ENCODE data around the gene RDH11.
"Not testable (repeated sequence)": the region's sequence is repeated elsewhere in the genome, so short reads cannot be mapped to it uniquely, and the experiment has no call there.

Gene RDH11

DNA sequence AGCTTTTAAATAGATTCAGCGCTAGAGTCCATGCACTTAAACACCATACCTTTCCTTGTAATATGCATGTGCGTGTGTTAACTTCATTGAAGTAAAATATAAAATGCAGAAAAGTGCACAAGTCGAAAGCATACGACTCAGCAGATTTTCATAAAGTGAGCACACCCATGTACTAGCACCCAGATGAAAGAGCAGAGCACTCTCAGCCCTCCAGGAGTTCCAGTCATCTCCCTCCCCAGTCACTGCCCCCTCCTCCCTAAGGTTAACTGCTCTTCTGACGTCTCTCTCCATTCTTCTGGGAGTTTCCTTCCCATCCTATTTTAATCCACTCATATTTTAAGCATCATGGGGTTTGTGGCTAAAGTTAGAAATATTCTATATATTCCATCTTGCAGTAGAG is 26.3 kb upstream of the RDH11 start:
- DNase-seq (ENCODE audit: low read depth in 1 of 2, low spot score in 1 of 2), result no peak
- in situ Hi-C loops (cut with HindIII; ENCODE audit: low pct_unique_long_range_greater_than_20kb, low sequenced_read_pairs), result no loop called here
- no peak for TF ChIP-seq JUND (IDR thresholded peaks at IDR 0.05; ENCODE audit: low read depth)

DNA sequence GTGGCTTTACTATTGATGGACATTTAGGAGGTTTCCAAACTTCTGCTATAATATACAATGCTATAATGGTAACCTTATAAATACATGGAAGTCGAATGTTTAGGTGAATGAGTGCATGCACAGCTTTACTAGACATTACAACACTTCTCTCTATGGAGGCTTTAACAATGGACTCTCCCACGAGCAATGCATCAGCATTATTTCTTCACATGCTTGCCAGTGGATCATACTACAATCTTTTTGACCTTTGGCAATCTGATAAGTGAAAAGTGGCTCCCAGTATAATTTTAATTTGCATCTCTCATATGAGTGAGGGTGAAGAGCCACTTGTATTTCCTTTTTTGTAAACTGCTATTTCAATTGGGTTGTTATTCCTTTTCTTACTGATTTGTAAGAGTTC is 24.3 kb upstream of the RDH11 start:
- no peak for TF ChIP-seq JUND (IDR thresholded peaks at IDR 0.05; ENCODE audit: low read depth)
- in situ Hi-C loops (cut with HindIII; ENCODE audit: low pct_unique_long_range_greater_than_20kb, low sequenced_read_pairs), result no loop called here
- DNase-seq (ENCODE audit: low read depth in 1 of 2, low spot score in 1 of 2), result no peak

DNA sequence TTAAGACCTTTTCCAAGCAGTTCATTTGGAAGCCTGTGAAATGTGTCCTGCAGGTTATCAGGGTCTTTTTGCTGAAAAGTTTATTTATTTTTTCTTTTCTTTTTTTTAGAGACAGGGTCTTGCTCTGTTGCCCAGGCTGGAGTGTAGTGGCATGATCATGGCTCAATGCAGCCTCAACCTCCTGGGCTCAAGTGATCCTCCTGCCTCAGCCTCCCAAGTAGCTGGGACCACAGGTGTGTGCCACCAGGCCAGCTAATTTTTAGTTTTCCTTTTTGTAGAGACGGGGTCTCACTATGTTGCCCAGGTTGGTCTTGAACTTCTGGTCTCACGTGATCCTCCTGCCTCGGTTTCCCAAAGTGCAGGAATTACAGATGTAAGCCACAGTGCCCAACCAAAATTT is 23.8 kb upstream of the RDH11 start:
- DNase-seq (ENCODE audit: low read depth in 1 of 2, low spot score in 1 of 2); in situ Hi-C loops (cut with HindIII; ENCODE audit: low pct_unique_long_range_greater_than_20kb, low sequenced_read_pairs): not testable (repeated sequence)

DNA sequence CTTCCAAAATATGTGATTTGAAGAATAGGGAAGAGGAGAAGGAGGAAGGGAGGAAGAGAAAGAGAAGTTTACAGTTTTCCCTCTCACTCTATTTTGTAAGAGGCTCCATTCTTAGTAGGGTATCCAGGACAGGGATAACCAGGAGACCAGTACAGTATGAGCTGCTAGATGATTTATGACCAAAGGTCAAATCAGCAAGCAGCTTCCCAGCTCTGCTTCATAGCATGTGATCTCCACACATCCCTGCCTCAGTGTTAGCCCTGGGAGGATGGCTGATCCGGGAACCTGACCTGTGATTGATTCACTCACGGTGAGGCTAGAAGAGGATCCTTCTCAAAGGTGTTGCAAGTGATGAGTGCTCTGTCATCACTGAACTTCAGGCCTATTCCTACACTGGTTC is 22.7 kb upstream of the RDH11 start:
- TF ChIP-seq JUND (IDR thresholded peaks at IDR 0.05; ENCODE audit: low read depth), result no peak
- no peak for DNase-seq (ENCODE audit: low read depth in 1 of 2, low spot score in 1 of 2)
- in situ Hi-C loops (cut with HindIII; ENCODE audit: low pct_unique_long_range_greater_than_20kb, low sequenced_read_pairs), result no loop called here

DNA sequence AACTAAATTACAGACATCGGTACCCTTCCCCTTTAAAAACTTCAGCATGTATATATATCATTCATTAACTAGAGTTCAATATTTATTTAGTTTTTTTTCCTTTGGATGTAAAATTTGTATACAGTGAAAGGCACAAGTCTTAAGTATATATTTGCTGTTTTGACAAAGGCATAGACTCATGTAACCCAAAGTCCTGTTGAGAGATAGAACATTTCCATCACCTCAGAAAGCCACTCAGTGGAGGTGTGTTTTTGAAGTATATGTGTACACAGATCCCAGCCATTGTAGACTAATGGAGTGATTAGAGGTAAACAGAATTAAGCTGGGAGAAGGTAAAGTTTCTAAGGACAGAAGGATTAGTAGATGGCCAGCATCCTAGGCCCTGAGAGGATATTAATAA is 21.5 kb upstream of the RDH11 start:
- no peak for DNase-seq (ENCODE audit: low read depth in 1 of 2, low spot score in 1 of 2)
- TF ChIP-seq JUND (IDR thresholded peaks at IDR 0.05; ENCODE audit: low read depth), result no peak
- in situ Hi-C loops (cut with HindIII; ENCODE audit: low pct_unique_long_range_greater_than_20kb, low sequenced_read_pairs), result no loop called here

DNA sequence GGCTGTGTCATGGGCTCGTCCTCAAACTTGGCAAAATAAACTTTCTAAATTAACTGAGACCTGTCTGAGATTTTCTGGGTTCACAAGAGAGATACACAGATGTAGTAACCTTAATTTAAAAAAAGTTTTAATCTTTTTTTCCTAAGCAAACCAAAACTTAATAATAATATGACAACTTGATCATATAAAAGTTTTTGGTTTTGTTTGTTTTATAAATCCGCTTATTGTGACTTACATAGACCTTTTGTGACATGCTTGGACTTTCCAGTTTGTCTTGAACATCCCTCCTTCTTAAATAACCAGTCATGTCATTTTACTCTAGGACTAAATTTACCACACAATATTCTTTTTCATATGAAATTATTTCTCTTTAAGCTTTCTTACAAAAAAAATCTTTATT is 14.6 kb upstream of the RDH11 start:
- TF ChIP-seq JUND (IDR thresholded peaks at IDR 0.05; ENCODE audit: low read depth), result no peak
- DNase-seq (ENCODE audit: low read depth in 1 of 2, low spot score in 1 of 2), result peak in 1 of 2 experiments; percentile 49
- in situ Hi-C loops (cut with HindIII; ENCODE audit: low pct_unique_long_range_greater_than_20kb, low sequenced_read_pairs), result no loop called here

DNA sequence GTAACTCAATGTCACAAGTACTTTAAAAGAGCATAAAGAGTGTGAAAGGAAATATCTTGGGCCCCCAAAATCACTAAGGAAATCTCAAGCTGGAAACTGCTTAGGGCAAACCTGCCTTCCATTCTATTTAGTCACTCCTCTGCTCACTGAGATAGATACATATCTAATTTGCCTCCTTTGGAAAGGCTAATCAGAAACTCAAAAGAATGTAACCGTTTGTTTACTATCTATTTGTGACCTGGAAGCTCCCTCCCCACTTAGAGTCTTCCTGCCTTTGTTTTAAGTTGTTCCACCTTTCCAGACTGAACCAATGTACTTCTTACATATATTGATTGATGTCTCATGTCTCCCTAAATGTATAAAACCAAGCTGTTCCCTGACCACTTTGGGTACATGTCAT is 14.2 kb upstream of the RDH11 start:
- DNase-seq (ENCODE audit: low read depth in 1 of 2, low spot score in 1 of 2); in situ Hi-C loops (cut with HindIII; ENCODE audit: low pct_unique_long_range_greater_than_20kb, low sequenced_read_pairs): not testable (repeated sequence)

DNA sequence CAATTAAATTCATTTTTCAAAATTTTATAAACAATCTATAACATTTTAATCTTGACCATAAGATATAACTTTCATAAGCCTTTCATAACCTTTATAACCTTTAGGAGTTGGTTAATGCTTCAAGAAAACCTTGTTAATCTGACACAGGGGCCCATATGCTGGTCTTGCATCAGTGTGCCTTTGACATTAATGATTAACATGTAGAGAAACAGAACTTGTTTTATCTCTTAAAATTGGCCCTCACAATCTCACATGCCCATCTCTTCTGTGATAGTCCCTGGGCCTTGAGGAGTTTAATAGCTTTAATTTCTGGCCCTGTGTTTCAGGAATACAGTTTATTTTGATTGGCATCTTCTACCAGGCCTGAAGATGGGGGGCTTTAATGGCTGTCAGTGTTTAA is 13.8 kb upstream of the RDH11 start:
- in situ Hi-C loops (cut with HindIII; ENCODE audit: low pct_unique_long_range_greater_than_20kb, low sequenced_read_pairs); DNase-seq (ENCODE audit: low read depth in 1 of 2, low spot score in 1 of 2): not testable (repeated sequence)

DNA sequence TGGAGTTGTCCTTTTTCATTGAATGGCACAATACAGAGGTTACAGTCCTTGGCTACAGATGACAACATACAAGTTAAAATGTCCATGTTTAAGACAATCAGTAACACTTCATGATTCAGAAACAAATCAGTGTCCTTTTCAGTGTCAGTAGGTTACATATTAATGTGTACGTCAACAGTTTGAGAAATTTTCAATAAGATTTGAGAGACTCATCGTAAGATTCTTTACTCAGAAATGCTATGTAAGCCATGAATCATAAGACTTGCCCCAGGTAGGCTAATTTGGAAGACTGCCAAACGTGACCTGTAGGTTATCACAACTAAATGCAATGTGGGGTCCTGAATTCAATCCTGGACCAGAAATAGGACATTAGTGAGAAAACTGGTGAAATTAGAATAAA is 9.6 kb upstream of the RDH11 start:
- in situ Hi-C loops (cut with HindIII; ENCODE audit: low pct_unique_long_range_greater_than_20kb, low sequenced_read_pairs), result no loop called here
- no peak for TF ChIP-seq JUND (IDR thresholded peaks at IDR 0.05; ENCODE audit: low read depth)
- DNase-seq (ENCODE audit: low read depth in 1 of 2, low spot score in 1 of 2), result no peak

DNA sequence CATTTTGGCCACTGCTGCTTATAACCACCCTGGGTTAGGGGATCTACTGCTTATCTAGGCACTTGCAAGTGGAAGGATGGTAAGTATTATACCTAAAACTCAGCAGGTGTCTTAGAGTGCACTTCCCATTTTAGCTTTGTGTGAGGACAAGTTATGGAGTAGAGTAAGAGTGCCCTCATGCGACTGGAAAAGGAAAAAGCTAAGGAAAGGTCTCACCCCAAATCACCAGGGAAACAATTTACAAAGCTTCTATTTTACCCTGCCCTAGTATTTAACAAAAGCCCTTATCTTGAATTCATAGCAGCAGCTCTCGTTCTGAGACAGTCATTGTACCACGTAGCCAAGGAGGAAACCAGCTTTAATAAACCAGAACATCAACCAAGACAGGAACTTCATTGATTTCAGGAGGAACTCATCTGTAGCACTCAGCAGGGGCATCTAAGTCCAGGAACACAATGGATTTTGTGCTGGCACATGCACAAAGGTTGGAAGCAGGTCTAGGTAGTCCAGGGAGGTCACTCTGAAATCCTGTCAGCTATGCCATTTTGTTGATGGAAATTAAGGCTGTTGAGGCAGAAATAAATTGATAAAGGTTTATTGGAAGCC is 9.0 kb upstream of the RDH11 start:
- DNase-seq (ENCODE audit: low read depth in 1 of 2, low spot score in 1 of 2), result peak; percentile 53 to 84
- TF ChIP-seq JUND (IDR thresholded peaks at IDR 0.05; ENCODE audit: low read depth), result no peak
- in situ Hi-C loops (cut with HindIII; ENCODE audit: low pct_unique_long_range_greater_than_20kb, low sequenced_read_pairs), result no loop called here

DNA sequence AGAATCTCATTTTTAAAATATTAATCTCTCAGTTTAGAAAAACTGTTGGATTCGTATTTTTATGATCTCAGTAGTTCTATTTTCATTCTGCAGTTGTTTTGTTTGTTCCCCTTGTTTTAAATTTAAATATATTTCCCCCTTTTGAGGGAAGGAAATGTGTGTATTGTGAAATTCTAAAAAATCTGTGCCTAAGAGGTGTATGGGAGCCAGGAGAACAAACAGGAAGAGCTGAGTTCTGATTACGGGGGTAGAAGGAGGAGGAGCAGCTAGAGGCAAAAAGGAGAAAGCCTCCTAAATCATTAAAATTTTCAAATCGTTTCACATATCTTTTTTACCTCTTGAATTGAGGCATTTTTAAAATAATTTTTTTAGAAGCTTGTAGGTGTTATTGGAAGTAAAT is 8.4 kb upstream of the RDH11 start:
- in situ Hi-C loops (cut with HindIII; ENCODE audit: low pct_unique_long_range_greater_than_20kb, low sequenced_read_pairs), result no loop called here
- DNase-seq (ENCODE audit: low read depth in 1 of 2, low spot score in 1 of 2), result no peak
- TF ChIP-seq JUND (IDR thresholded peaks at IDR 0.05; ENCODE audit: low read depth), result no peak

DNA sequence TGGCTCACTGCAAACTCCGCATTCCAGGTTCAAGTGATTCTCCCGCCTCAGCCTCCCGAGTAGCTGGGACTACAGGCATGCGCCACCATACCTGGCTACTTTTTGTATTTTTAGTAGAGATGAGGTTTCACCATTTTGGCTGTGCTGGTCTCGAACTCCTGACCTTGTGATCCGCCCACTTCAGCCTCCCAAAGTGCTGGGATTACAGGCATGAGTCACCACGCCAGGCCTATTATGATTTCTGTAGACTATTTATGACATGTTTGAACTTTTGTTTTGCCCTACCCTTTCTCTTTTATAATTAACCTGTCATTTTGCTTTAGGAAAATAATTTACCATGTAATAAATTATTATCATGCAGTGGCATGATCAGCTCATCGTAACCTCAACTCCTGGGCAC is 5.9 kb upstream of the RDH11 start, which contains the start of gene RDH12:
Gene RDH12 (plus strand): TSS at position 395 of the 400 bp plus-strand sequence. CDS start 20,757 bp downstream, outside the sequence.
- DNase-seq (ENCODE audit: low read depth in 1 of 2, low spot score in 1 of 2); in situ Hi-C loops (cut with HindIII; ENCODE audit: low pct_unique_long_range_greater_than_20kb, low sequenced_read_pairs): not testable (repeated sequence)

DNA sequence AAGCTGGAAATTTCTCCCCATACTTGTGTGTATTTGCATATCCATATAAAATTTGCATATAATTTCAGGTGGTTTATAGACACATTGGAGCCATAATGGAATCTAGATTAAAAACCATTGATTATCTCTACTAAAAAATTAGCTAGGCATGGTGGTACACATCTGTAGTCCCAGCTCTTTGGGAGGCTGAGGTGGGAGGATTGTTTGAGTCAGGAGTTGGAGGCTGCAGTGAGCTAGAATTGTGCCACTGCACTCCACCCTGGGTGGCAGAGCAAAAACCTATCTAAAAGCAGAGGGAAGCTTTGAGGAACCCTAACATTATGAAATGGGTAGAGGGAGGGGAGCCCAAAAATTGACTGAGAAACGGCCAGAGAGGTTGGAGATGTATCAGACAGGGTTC is 2.6 kb upstream of the RDH11 start:
- in situ Hi-C loops (cut with HindIII; ENCODE audit: low pct_unique_long_range_greater_than_20kb, low sequenced_read_pairs), result no loop called here
- TF ChIP-seq JUND (IDR thresholded peaks at IDR 0.05; ENCODE audit: low read depth), result no peak
- DNase-seq (ENCODE audit: low read depth in 1 of 2, low spot score in 1 of 2), result no peak

DNA sequence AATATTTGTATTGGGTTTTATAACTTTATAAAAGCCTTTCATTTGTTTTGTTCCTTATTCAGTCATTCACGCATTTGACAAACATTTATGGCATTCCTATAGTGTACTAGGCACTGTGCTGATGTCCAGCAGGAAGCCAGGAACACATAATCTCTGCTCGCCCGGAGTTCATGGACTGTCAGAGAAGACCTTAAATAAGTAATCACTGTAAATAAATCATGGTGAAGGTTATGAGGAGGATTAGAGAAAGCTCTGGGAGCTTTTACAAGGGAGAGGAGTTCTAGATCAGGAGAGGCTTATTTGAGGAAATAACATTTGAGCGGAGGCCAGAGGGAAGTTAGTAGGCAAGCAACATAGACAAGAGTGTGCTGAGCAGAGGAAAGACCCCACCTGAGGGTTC is 1.4 kb upstream of the RDH11 start:
- no peak for TF ChIP-seq JUND (IDR thresholded peaks at IDR 0.05; ENCODE audit: low read depth)

More for the DNA sequence above, 1.4 kb upstream of the RDH11 start:
- DNase-seq (ENCODE audit: low read depth in 1 of 2, low spot score in 1 of 2), result no peak
- in situ Hi-C loops (cut with HindIII; ENCODE audit: low pct_unique_long_range_greater_than_20kb, low sequenced_read_pairs), result no loop called here

All from T47D (cell line).